B cell (primary cell): ENCODE results near the gene GON7. TPM values are rescaled to one million over a fixed set of nuclear protein-coding genes. Genes with fewer than 3 reads are reported as not detected.

Experiments
- ATAC-seq: fragments of 200-7000 bp; cut with Tn5 transposase; one replicate; pipeline ENCODE4 v1.10.0; 2021; ENCODE audit warnings: low read depth, mild to moderate bottlenecking, moderate number of reproducible peaks, moderate library complexity
- CTCF ChIA-PET: fragments of 350-600 bp; sonication (Branson Sonifier 250); formaldehyde crosslinking; loops from one replicate; lab custom pipeline; 2021; ENCODE audit warnings: antibody characterized with exemption, inconsistent platforms; lab: Charles Lee
- POLR2A ChIA-PET: fragments of 350-600 bp; sonication (Branson Sonifier 250); formaldehyde crosslinking; loops from one replicate; lab custom pipeline; 2021; ENCODE audit warnings: antibody characterized with exemption; lab: Charles Lee
- DNase-seq: peaks from one replicate; pipeline ENCODE4 v3.0.0; 2013
- H2AFZ ChIP-seq: 2 replicates; pipeline ENCODE4 v1.6.1; 2012; ENCODE audit warnings: mild to moderate bottlenecking, low read depth, low read length; ENCODE audit not compliant: insufficient read depth, poor library complexity, severe bottlenecking
- H3K27ac ChIP-seq, 2 donors: 1 replicate in 1 of 2; 2 replicates in 1 of 2; pipeline ENCODE4 v1.5.1; 2012 to 2013; ENCODE audit warnings: low read length in 2 of 2, mild to moderate bottlenecking in 2 of 2, moderate library complexity in 1 of 2
- H3K27me3 ChIP-seq, 4 experiments: fragments of 200-600 bp in 1 of 4; sonication (generic) in 1 of 4; replicated peaks in 1 of 4; 1 replicate in 2 of 4; 2 replicates in 2 of 4; pipeline versions ENCODE4 v1.6.1 to v1.7.0; 2013 to 2016; ENCODE audit warnings: low read length in 3 of 4, mild to moderate bottlenecking in 2 of 4, mixed read lengths in 1 of 4, moderate library complexity in 1 of 4; ENCODE audit not compliant: insufficient read depth in 4 of 4, control insufficient read depth in 3 of 4; ENCODE audit errors: control extremely low read depth in 1 of 4
- H3K36me3 ChIP-seq, 2 experiments: replicated peaks in 1 of 2; 1 replicate in 1 of 2; 2 replicates in 1 of 2; pipeline versions ENCODE4 v1.6.1 to v1.7.1; 2013; ENCODE audit warnings: low read length in 1 of 2; ENCODE audit not compliant: insufficient read depth in 2 of 2, control insufficient read depth in 1 of 2; ENCODE audit errors: control extremely low read depth in 1 of 2, extremely low read depth in 1 of 2
- H3K4me1 ChIP-seq, 2 donors: fragments of 200-600 bp in 1 of 2; sonication (generic) in 1 of 2; 1 replicate in 1 of 2; 2 replicates in 1 of 2; pipeline versions ENCODE4 v1.5.1 to v1.6.1; 2013 to 2017; ENCODE audit warnings: low read length in 2 of 2; ENCODE audit not compliant: control insufficient read depth in 2 of 2, insufficient read depth in 2 of 2
- H3K4me2 ChIP-seq: replicated peaks from 2 replicates; pipeline ENCODE3; 2012; ENCODE audit warnings: mild to moderate bottlenecking, low read depth, low read length; ENCODE audit not compliant: poor library complexity, severe bottlenecking
- H3K4me3 ChIP-seq, 5 experiments: fragments of 200-600 bp in 1 of 5; sonication (generic) in 1 of 5; 1 replicate in 3 of 5; 2 replicates in 2 of 5; pipeline versions ENCODE4 v1.5.1 to v1.7.0; 2011 to 2016; ENCODE audit warnings: low read length in 4 of 5, mild to moderate bottlenecking in 4 of 5, low read depth in 2 of 5, control low read depth in 1 of 5, moderate library complexity in 1 of 5; ENCODE audit not compliant: insufficient read depth in 1 of 5; ENCODE audit errors: control extremely low read depth in 1 of 5, extremely low read depth in 1 of 5
- H3K79me2 ChIP-seq: fragments of 200-600 bp; sonication (generic); one replicate; pipeline ENCODE4 v1.6.0; 2016; ENCODE audit warnings: low read length; ENCODE audit not compliant: control insufficient read depth, insufficient read depth
- H3K9ac ChIP-seq: fragments of 200-600 bp; sonication (generic); 2 replicates; pipeline ENCODE4 v1.6.1; 2017; ENCODE audit warnings: mild to moderate bottlenecking, low read length, moderate library complexity
- H3K9me3 ChIP-seq, 3 donors: one replicate each; pipeline versions ENCODE4 v1.6.1 to v1.7.1; 2013; ENCODE audit warnings: low read length in 2 of 3; ENCODE audit not compliant: control insufficient read depth in 2 of 3, insufficient read depth in 1 of 3; ENCODE audit errors: control extremely low read depth in 1 of 3
- H4K20me1 ChIP-seq: 2 replicates; pipeline ENCODE4 v1.6.0; 2012; ENCODE audit warnings: mild to moderate bottlenecking, low read length; ENCODE audit not compliant: insufficient read depth, control insufficient read depth, poor library complexity, severe bottlenecking
- H3K27ac Mint-ChIP-seq: one replicate; pipeline ENCODE4 v1.8.0; 2021; ENCODE audit warnings: mixed read lengths
- H3K27me3 Mint-ChIP-seq: one replicate; pipeline ENCODE4 v1.8.0; 2021; ENCODE audit warnings: mixed read lengths
- H3K4me1 Mint-ChIP-seq: one replicate; pipeline ENCODE4 v1.8.0; 2021; ENCODE audit warnings: mixed read lengths
- H3K4me3 Mint-ChIP-seq: one replicate; pipeline ENCODE4 v1.8.0; 2021; ENCODE audit warnings: mixed read lengths
- H3K9me3 Mint-ChIP-seq: one replicate; pipeline ENCODE4 v1.8.0; 2022; ENCODE audit warnings: mixed read lengths; ENCODE audit not compliant: insufficient read depth
- EZH2 ChIP-seq: IDR thresholded peaks from 2 replicates; pipeline ENCODE4 v1.6.1; 2012; ENCODE audit warnings: borderline replicate concordance, low read depth, mild to moderate bottlenecking, moderate library complexity, low read length; ENCODE audit not compliant: insufficient read depth, poor library complexity, severe bottlenecking
- WGBS: methylation state at CpG from one replicate; pipeline ENCODE4 v1.1.5; 2013; ENCODE audit warnings: missing lambda C conversion rate; ENCODE audit not compliant: insufficient coverage; 5-methylcytosine and 5-hydroxymethylcytosine counted together
- intact Hi-C: fragments of 100-400 bp; cut with micrococcal nuclease; formaldehyde crosslinking; loops from one replicate; pipeline ENCODE4 v1.10.0; 2022
- polyA plus RNA-seq: library from polyadenylated mRNA; depleted of rRNA; stranded (reverse); fragments of >200 nt; gene quantifications from 2 replicates; pipeline ENCODE4 v1.2.3, GENCODE V29; 2012
- total RNA-seq, 2 donors: library from RNA; stranded (reverse); fragments of 120-200 nt in 1 of 2; gene quantifications; 1 replicate in 1 of 2; 2 replicates in 1 of 2; pipeline versions ENCODE4 v1.2.3 to v1.2.4, GENCODE V29; 2013 to 2022
- TF ChIP-seq, protein P1 (sequence below): fragments of 200-600 bp; IDR thresholded peaks from one replicate; pipeline ENCODE4 v1.8.0; 2022; ENCODE audit warnings: antibody characterized with exemption, mild to moderate bottlenecking

The GON7 gene
- total and polyA plus RNA-seq, 2 donors (not counting 1 experiment from before 2014, with no cell fraction given): 4.3 to 8.9 TPM

- ATAC-seq: no peak
- H3K36me3 ChIP-seq: no peaks in the 10 kb centered on the region
- no peak overlapping the region for H3K27ac Mint-ChIP-seq
- no peaks in the 10 kb centered on the region for H3K27me3 ChIP-seq
- H3K79me2 ChIP-seq: no peaks in the 10 kb centered on the region
- no peak overlapping the region for H3K4me3 Mint-ChIP-seq
- H3K9ac ChIP-seq: no peak overlapping the region
- no peaks in the 10 kb centered on the region for H3K4me1 Mint-ChIP-seq
- WGBS: no CpG with 5 or more reads among the region's 5 CpGs
- CTCF ChIA-PET: interaction anchor here (1.0 kb wide), 1 partner anchor 55 kb away, joined by 3 read pairs; no protein-coding TSS in a partner anchor
- no peaks in the 10 kb centered on the region for H3K4me1 ChIP-seq
- H3K27ac ChIP-seq: no peak overlapping the region
- no peak overlapping the region for H3K4me3 ChIP-seq
- no peaks in the 10 kb centered on the region for H3K9me3 ChIP-seq
- H3K27me3 Mint-ChIP-seq: no peaks in the 10 kb centered on the region
- POLR2A ChIA-PET: no interaction called here
- no peaks in the 10 kb centered on the region for H3K9me3 Mint-ChIP-seq
- DNase-seq: no peak
- H4K20me1 ChIP-seq: no peaks in the 10 kb centered on the region
- H3K4me2 ChIP-seq: no peak overlapping the region
- no peak overlapping the region for H2AFZ ChIP-seq
- intact Hi-C loops: no loop called here
- TF ChIP-seq, protein P1, sequence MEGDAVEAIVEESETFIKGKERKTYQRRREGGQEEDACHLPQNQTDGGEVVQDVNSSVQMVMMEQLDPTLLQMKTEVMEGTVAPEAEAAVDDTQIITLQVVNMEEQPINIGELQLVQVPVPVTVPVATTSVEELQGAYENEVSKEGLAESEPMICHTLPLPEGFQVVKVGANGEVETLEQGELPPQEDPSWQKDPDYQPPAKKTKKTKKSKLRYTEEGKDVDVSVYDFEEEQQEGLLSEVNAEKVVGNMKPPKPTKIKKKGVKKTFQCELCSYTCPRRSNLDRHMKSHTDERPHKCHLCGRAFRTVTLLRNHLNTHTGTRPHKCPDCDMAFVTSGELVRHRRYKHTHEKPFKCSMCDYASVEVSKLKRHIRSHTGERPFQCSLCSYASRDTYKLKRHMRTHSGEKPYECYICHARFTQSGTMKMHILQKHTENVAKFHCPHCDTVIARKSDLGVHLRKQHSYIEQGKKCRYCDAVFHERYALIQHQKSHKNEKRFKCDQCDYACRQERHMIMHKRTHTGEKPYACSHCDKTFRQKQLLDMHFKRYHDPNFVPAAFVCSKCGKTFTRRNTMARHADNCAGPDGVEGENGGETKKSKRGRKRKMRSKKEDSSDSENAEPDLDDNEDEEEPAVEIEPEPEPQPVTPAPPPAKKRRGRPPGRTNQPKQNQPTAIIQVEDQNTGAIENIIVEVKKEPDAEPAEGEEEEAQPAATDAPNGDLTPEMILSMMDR: no peak
- TF ChIP-seq EZH2: no peak
Observed at GRCh38 chr14:93163564-93163963, 43.3 kb downstream of the GON7 start.

DNA sequence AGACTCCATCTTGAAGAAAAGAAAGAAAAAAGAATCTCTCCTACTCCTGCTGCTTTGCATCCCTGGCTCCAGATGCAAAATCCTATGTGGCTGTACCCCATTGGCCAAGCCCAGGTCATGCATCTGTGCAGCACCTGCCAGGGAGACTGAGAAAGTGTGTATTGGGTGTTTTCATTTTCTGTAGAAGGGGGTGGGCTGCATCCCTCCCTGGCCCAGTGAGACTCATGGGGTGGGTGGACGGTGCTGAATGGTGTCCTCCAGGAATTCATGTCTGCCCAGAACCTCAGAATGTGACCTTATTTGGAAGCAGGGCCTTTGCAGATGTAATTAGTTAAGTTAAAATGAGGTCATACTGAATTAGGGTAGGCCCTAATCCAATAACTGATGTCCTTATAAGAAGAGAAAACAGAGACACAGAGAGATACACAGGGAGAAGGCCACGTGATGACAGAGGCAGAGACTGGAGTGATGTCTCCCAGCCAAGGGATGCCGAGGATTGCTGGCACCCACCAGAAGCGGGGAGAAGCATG, 45.4 kb downstream of the GON7 start:
- no peak for TF ChIP-seq EZH2
- TF ChIP-seq, protein P1: no peak
- H3K36me3 ChIP-seq: no peaks in the 10 kb centered on the region
- no peaks in the 10 kb centered on the region for H3K9me3 ChIP-seq
- Mint-ChIP-seq H3K27me3 (no peaks in the 10 kb centered on the region), H3K27ac (no peak overlapping the region), H3K9me3 (no peaks in the 10 kb centered on the region), H3K4me3 (no peak overlapping the region), H3K4me1 (no peaks in the 10 kb centered on the region)
- DNase-seq: no peak
- no peak overlapping the region for H3K4me2 ChIP-seq
- H2AFZ ChIP-seq: no peak overlapping the region
- no peaks in the 10 kb centered on the region for H3K27me3 ChIP-seq
- intact Hi-C loops: no loop called here
- H3K4me3 ChIP-seq: no peak overlapping the region
- no peaks in the 10 kb centered on the region for H4K20me1 ChIP-seq
- H3K79me2 ChIP-seq: no peaks in the 10 kb centered on the region
- no peaks in the 10 kb centered on the region for H3K4me1 ChIP-seq
- POLR2A ChIA-PET: no interaction called here
- no peak overlapping the region for H3K9ac ChIP-seq
- WGBS: 92% methylated on average over 3 of the region's 4 CpGs
- CTCF ChIA-PET: no interaction called here
- no peak overlapping the region for H3K27ac ChIP-seq
- ATAC-seq: no peak
